A549 treated with CORT108297 at 1 μM for 4 hours (cell line): ENCODE results near the gene RAD51. TPM values are rescaled to one million over a fixed set of nuclear protein-coding genes. Genes with fewer than 3 reads are reported as not detected.

ENCODE experiments used
- total RNA-seq: library from RNA; stranded (reverse); fragments of 200-300 nt; extraction: Qiagen RNA extraction; gene quantifications from 5 replicates; pipeline ENCODE4 v1.2.3, GENCODE V29; 2022

Gene RAD51
- total RNA-seq = 18.1 to 22.0 TPM (median 19.8 TPM) in 5 replicates

GRCh38 chr15:40694688-40695468 is at the start of gene RAD51:
Gene RAD51, plus strand, starts transcription at chr15:40695174. Its CDS starts 3,585 bp downstream, at chr15:40698759.

GRCh38 chr15:40754883-40755811 is 60.2 kb downstream of the RAD51 start, which contains the start of gene RMDN3:
Gene RMDN3, minus strand, starts transcription at chr15:40755254. Its CDS starts 471 bp downstream, at chr15:40754783.

GRCh38 chr15:40763801-40764628 is 69.0 kb downstream of the RAD51 start, which contains the start of gene GCHFR:
Gene GCHFR, plus strand, starts transcription at chr15:40764068. Its CDS starts 113 bp downstream, at chr15:40764181.

GRCh38 chr15:40769274-40770146 is 74.5 kb downstream of the RAD51 start, which contains the start of gene C15orf62:
Gene C15orf62, plus strand, starts transcription at chr15:40769980. Its CDS starts 516 bp downstream, at chr15:40770496.

Other genes with a start within 250 kb of the RAD51 start
- 13.4 to 21.6 TPM (median 19.7 TPM) in 5 replicates for gene CHST14, start 224.2 kb upstream of the RAD51 start, total RNA-seq
- gene CCDC32, start 130.1 kb upstream of the RAD51 start, total RNA-seq = 13.4 to 24.2 TPM (median 15.7 TPM) in 5 replicates
- gene RPUSD2, start 125.9 kb upstream of the RAD51 start, total RNA-seq = 11.1 to 17.0 TPM (median 15.5 TPM) in 5 replicates
- 5.1 to 7.9 TPM (median 6.8 TPM) in 5 replicates for gene KNL1, start 100.9 kb upstream of the RAD51 start, total RNA-seq
- gene RMDN3, start 60.1 kb downstream of the RAD51 start, total RNA-seq = 22.5 to 24.4 TPM (median 23.3 TPM) in 5 replicates
- 7.7 to 9.7 TPM (median 8.8 TPM) in 5 replicates for gene GCHFR, start 68.9 kb downstream of the RAD51 start, total RNA-seq
- 0.05 to 0.08 TPM (median 0.08 TPM) in 5 replicates for gene C15orf62, start 74.8 kb downstream of the RAD51 start, total RNA-seq
- 16.7 to 19.7 TPM (median 17.9 TPM) in 5 replicates for gene ZFYVE19, start 111.9 kb downstream of the RAD51 start, total RNA-seq
- 23.0 to 26.4 TPM (median 25.8 TPM) in 5 replicates for gene DNAJC17, start 112.3 kb downstream of the RAD51 start, total RNA-seq
- 0.10 to 0.28 TPM in 2 of 5 replicates, not detected in the others for gene PPP1R14D, start 133.5 kb downstream of the RAD51 start, total RNA-seq
- gene SPINT1, start 148.9 kb downstream of the RAD51 start, total RNA-seq = 0.85 to 1.0 TPM (median 0.88 TPM) in 5 replicates
- gene RHOV, start 179.1 kb downstream of the RAD51 start, total RNA-seq = 4.2 to 6.7 TPM (median 6.0 TPM) in 5 replicates
- 18.3 to 23.8 TPM (median 22.5 TPM) in 5 replicates for gene VPS18, start 199.3 kb downstream of the RAD51 start, total RNA-seq
- 0.57 to 0.75 TPM (median 0.65 TPM) in 5 replicates for gene DLL4, start 234.2 kb downstream of the RAD51 start, total RNA-seq